Prostate gland (tissue), 2 donors: ENCODE measurements around the gene PELI1.
"Not testable (repeated sequence)": the region's sequence is repeated elsewhere in the genome, so short reads cannot be mapped to it uniquely, and the experiment has no call there.

Experiments used
- CTCF ChIP-seq, 4 experiments: fragments of 200-600 bp in 2 of 4; fragments of 450-650 bp in 2 of 4; sonication (generic) in 2 of 4; IDR thresholded peaks; 1 replicate in 3 of 4; 2 replicates in 1 of 4; pipeline ENCODE4 v1.5.1; 2016 to 2019; ENCODE audit warnings: antibody characterized with exemption in 4 of 4, mild to moderate bottlenecking in 2 of 4, moderate library complexity in 2 of 4
- POLR2A ChIP-seq: fragments of 450-650 bp; IDR thresholded peaks from one replicate; pipeline ENCODE4 v1.6.1; 2016; ENCODE audit warnings: antibody characterized with exemption, mild to moderate bottlenecking
- POLR2AphosphoS5 ChIP-seq: sonication (generic); formaldehyde crosslinking; IDR thresholded peaks from one replicate; pipeline ENCODE4 v1.6.1; 2017; ENCODE audit warnings: antibody characterized with exemption

- not testable (repeated sequence) for TF ChIP-seq CTCF (IDR thresholded peaks at IDR 0.05); POLR2AphosphoS5; POLR2A
Measured at GRCh38 chr2:64100584-64100983, 43.6 kb downstream of the PELI1 start.
